Psoas muscle (tissue), 8 donors: Measurements from ENCODE around the gene CCDC83. TPM values are rescaled to one million over a fixed set of nuclear protein-coding genes. Genes with fewer than 3 reads are reported as not detected.
A peak's percentile ranks its signal among the peaks of the same experiment; 100 is the strongest.
"Not testable (repeated sequence)": the region's sequence is repeated elsewhere in the genome, so short reads cannot be mapped to it uniquely, and the experiment has no call there.

Experiments
- ATAC-seq, 4 donors: fragments of 200-7000 bp; cut with Tn5 transposase; one replicate each; pipeline ENCODE4 v1.9.1; 2020; ENCODE audit warnings: moderate library complexity in 3 of 4, mild to moderate bottlenecking in 2 of 4
- DNase-seq, 2 donors: peaks; one replicate each; pipeline ENCODE4 v3.0.0-alpha.2; 2020
- H3K27ac ChIP-seq: fragments of 200-600 bp; one replicate; pipeline ENCODE4 v1.8.0; 2022
- H3K27me3 ChIP-seq, 3 donors: fragments of 200-600 bp in 1 of 3; one replicate each; pipeline versions ENCODE4 v1.6.1 to v1.8.0; 2013 to 2022; ENCODE audit warnings: low read length in 2 of 3, mild to moderate bottlenecking in 2 of 3, moderate library complexity in 1 of 3; ENCODE audit not compliant: insufficient read depth in 3 of 3
- H3K36me3 ChIP-seq, 2 donors: fragments of 200-600 bp in 1 of 2; one replicate each; pipeline versions ENCODE4 v1.6.1 to v1.8.0; 2013 to 2022; ENCODE audit warnings: low read depth in 1 of 2, mild to moderate bottlenecking in 1 of 2, moderate library complexity in 1 of 2; ENCODE audit not compliant: insufficient read depth in 1 of 2
- H3K4me1 ChIP-seq: fragments of 200-600 bp; one replicate; pipeline ENCODE4 v1.8.0; 2022
- H3K4me3 ChIP-seq: fragments of 200-600 bp; one replicate; pipeline ENCODE4 v1.8.0; 2022; ENCODE audit warnings: mild to moderate bottlenecking
- H3K9me3 ChIP-seq: fragments of 200-600 bp; one replicate; pipeline ENCODE4 v1.8.0; 2022
- CTCF ChIP-seq: fragments of 200-600 bp; IDR thresholded peaks from one replicate; pipeline ENCODE4 v1.8.0; 2022; ENCODE audit warnings: antibody characterized with exemption
- WGBS, 3 donors: extraction: QIAGEN DNeasy Blood & Tissue Kit; methylation state at CpG; one replicate each; pipeline versions ENCODE4 v1.1.6 to v1.1.7; 2013; 5-methylcytosine and 5-hydroxymethylcytosine counted together
- intact Hi-C, 2 donors: fragments of 100-400 bp; cut with DNase I; formaldehyde crosslinking; loops; one replicate each; pipeline versions ENCODE4 v1.11.0 to v1.14.2; 2022
- polyA plus RNA-seq, 3 donors: library from polyadenylated mRNA; stranded (reverse); fragments of 200-250 nt; gene quantifications; one replicate each; pipeline ENCODE4 v1.2.3, GENCODE V29; 2013
- total RNA-seq, 4 donors: library from RNA; stranded (reverse); fragmentation: NEBNext Ultra II Directional in 2 of 4; extraction: Animal tissue kit (Norgen Biotek cat#: 25700) in 2 of 4; gene quantifications; one replicate each; pipeline versions ENCODE4 v1.2.1 to v1.2.4, GENCODE V29; 2021 to 2023
- donor health status: healthy with polysubstance abuse.
- donor health status: DM: no; HTN: no; CAD: no; lungs with moderate emphysema.
- donor health status: Bipolar disorder and iron deficiency.
- donor health status: healthy.
- donor health status: DM: yes; HTN: yes; CAD: no.
- donor health status: DM: no; HTN: no; CAD: no.
- donor health status: DM: no; HTN: no; CAD: no.
- donor health status: DM: yes; HTN: yes; CAD: no.

The CCDC83 gene
- total and polyA plus RNA-seq, 7 donors: not detected

DNA sequence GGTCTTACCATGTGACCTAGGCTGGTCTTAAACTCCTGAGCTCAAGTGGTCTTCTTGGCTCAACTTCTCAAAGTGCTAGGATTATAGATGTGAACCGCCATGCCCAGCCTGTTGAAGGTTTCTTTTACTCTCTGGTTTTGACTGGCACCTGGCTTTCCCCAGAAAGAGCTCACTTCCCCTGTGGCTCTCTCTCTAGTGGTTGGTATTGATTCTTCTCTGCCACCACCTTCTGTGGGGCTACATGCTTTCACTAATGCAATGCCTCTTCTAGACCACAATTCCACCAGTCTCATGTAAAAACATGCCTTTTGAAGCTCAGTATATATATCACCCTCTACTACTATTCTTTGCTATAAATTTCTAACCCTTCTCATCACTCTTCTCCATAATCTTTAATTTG is 67.2 kb downstream of the CCDC83 start:
- DNase-seq (no peak), ATAC-seq (no peak)
- Histone ChIP-seq H3K36me3 (no peaks in the 10 kb centered on the region), H3K4me3 (no peak overlapping the region), H3K27me3 (peaks cover 0 to 4% (median 4%) of the 10 kb centered on the region in 3 donors), H3K4me1 (no peaks in the 10 kb centered on the region), H3K27ac (no peak overlapping the region), H3K9me3 (no peaks in the 10 kb centered on the region)
- TF ChIP-seq CTCF: no peak
- 91 to 94% (median 92%) methylated on average over 1 of the region's 1 CpG for WGBS, 3 donors
- intact Hi-C loops: no loop called here

- Histone ChIP-seq H3K4me3 (no peak overlapping the region), H3K27ac (no peak overlapping the region), H3K27me3 (peaks cover 0 to 4% (median 4%) of the 10 kb centered on the region in 3 donors), H3K36me3 (no peaks in the 10 kb centered on the region), H3K9me3 (no peaks in the 10 kb centered on the region), H3K4me1 (no peaks in the 10 kb centered on the region)
- ATAC-seq (no peak), DNase-seq (no peak)
- TF ChIP-seq CTCF: no peak
- intact Hi-C loops: no loop called here
- 60 to 78% (median 73%) methylated on average over 1 of the region's 1 CpG for WGBS, 3 donors
Measured at GRCh38 chr11:85923455-85923854, 68.3 kb downstream of the CCDC83 start.

- H3K27me3 ChIP-seq, ATAC-seq, H3K27ac ChIP-seq, H3K36me3 ChIP-seq, H3K4me3 ChIP-seq, H3K9me3 ChIP-seq, H3K4me1 ChIP-seq, intact Hi-C loops, DNase-seq: not testable (repeated sequence)
- WGBS, 3 donors: 80 to 89% (median 83%) methylated on average over 2 of the region's 2 CpGs
Measured at GRCh38 chr11:85926653-85927214, 71.6 kb downstream of the CCDC83 start.

DNA sequence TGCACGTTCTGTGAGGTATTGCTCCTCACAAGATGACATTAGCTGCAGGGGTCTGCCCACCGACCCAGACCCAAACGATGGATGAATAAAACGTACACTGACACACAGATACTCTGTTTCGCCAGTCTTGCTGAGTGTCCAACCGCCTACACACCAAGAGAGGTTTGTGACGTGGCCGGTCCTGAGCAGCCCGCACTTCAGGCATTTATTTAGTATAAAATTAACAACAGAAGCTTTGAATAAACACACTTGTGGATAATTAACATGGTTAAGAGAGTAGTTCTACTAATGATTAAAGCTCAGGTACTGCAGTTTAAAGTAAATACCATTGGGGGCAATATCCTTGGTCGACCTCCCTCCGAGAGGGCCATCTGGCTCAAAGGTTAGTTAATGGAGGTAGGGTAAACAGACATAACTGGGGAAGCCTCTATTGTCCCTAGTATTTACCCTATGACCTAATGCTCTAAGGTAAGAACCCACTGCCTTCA is 75.7 kb downstream of the CCDC83 start:
- Histone ChIP-seq H3K27me3 (peaks cover 0 to 5% (median 0%) of the 10 kb centered on the region in 3 donors), H3K4me3 (no peak overlapping the region), H3K9me3 (peaks cover 4% of the 10 kb centered on the region), H3K4me1 (no peaks in the 10 kb centered on the region), H3K27ac (no peak overlapping the region), H3K36me3 (no peaks in the 10 kb centered on the region)
- intact Hi-C loops: no loop called here
- no peak for TF ChIP-seq CTCF
- no peak for ATAC-seq
- no peak for DNase-seq
- WGBS, 3 donors: 79 to 88% (median 83%) methylated on average over 11 of the region's 11 CpGs

- peak in 1 of 2 donors; percentile 25 for DNase-seq
- no peaks in the 10 kb centered on the region for H3K36me3 ChIP-seq
- peaks cover 0 to 5% (median 0%) of the 10 kb centered on the region in 3 donors for H3K27me3 ChIP-seq
- H3K4me3 ChIP-seq: peak overlapping the region; percentile 7
- WGBS, 3 donors: 46 to 57% (median 52%) methylated on average over 47 of the region's 47 CpGs
- no peak for TF ChIP-seq CTCF
- intact Hi-C loops: no loop called here
- no peak overlapping the region for H3K27ac ChIP-seq
- peaks cover under 1% of the 10 kb centered on the region for H3K9me3 ChIP-seq
- ATAC-seq: no peak
- no peaks in the 10 kb centered on the region for H3K4me1 ChIP-seq
Measured at GRCh38 chr11:85934596-85935169, 79.5 kb downstream of the CCDC83 start.
